Measurements from ENCODE around the gene FTO. TPM values are rescaled to one million over a fixed set of nuclear protein-coding genes. Genes with fewer than 3 reads are reported as not detected.

FTO gene
- total RNA-seq, 4 donors from 2014 or later, result 21.3 to 50.5 (median 40.8) TPM

GRCh38 chr16:54200161-54200534 is 496.2 kb downstream of the FTO start:
- H3K36me3 ChIP-seq, result no peaks in the 10 kb centered on the region
- intact Hi-C loops (cut with DNase I; ENCODE audit: low total_unique reads), result no loop called here

GRCh38 chr16:54200720-54201119 is 496.8 kb downstream of the FTO start:
- in situ Hi-C loops (cut with MboI; ENCODE audit: low pct_ligation_motif_present in 1 of 4, low pct_unique_long_range_greater_than_20kb in 1 of 4, low sequenced_read_pairs in 3 of 4), result no loop called here
- H3K27me3 ChIP-seq, result peaks cover 14% of the 10 kb centered on the region
- TF ChIP-seq EP300 (IDR thresholded peaks at IDR 0.05; ENCODE audit: low read depth) (no peak), POLR2AphosphoS5 (IDR thresholded peaks at IDR 0.05) (no peak), POLR2A (IDR thresholded peaks at IDR 0.05) (no peak), CTCF (IDR thresholded peaks at IDR 0.05) (no peak)
- no peaks in the 10 kb centered on the region for H3K9me3 ChIP-seq
- no peak overlapping the region for H3K27ac ChIP-seq
- DNase-seq, result no peak
- no peaks in the 10 kb centered on the region for H3K36me3 ChIP-seq
- no peak overlapping the region for H3K4me3 ChIP-seq
- H3K4me1 ChIP-seq, result no peaks in the 10 kb centered on the region
- intact Hi-C loops (cut with DNase I; ENCODE audit: low total_unique reads), result no loop called here
- WGBS, 2 donors (ENCODE audit: low coverage in 1 of 2), result 88% methylated on average over 1 of the region's 1 CpG; no CpG with 5 or more reads in 1 of the 2 donors

More at GRCh38 chr16:54200161-54200534, 496.2 kb downstream of the FTO start:
- Histone ChIP-seq H3K4me1 (no peaks in the 10 kb centered on the region), H3K27ac (no peak overlapping the region), H3K4me3 (no peak overlapping the region), H3K9me3 (no peaks in the 10 kb centered on the region), H3K27me3 (peaks cover 8% of the 10 kb centered on the region)
- no peak for DNase-seq
- WGBS, 2 donors (ENCODE audit: low coverage in 1 of 2), result 85% methylated on average over 3 of the region's 3 CpGs; no CpG with 5 or more reads in 1 of the 2 donors
- in situ Hi-C loops (cut with MboI; ENCODE audit: low pct_ligation_motif_present in 1 of 4, low pct_unique_long_range_greater_than_20kb in 1 of 4, low sequenced_read_pairs in 3 of 4), result no loop called here
- no peak for TF ChIP-seq CTCF (IDR thresholded peaks at IDR 0.05)
- TF ChIP-seq POLR2AphosphoS5 (IDR thresholded peaks at IDR 0.05), result no peak
- TF ChIP-seq EP300 (IDR thresholded peaks at IDR 0.05; ENCODE audit: low read depth), result no peak
- no peak for TF ChIP-seq POLR2A (IDR thresholded peaks at IDR 0.05)

- Histone ChIP-seq H3K27me3 (peaks cover 18% of the 10 kb centered on the region), H3K4me3 (no peak overlapping the region), H3K9me3 (no peaks in the 10 kb centered on the region), H3K27ac (no peak overlapping the region), H3K4me1 (no peaks in the 10 kb centered on the region), H3K36me3 (no peaks in the 10 kb centered on the region)
- DNase-seq, result no peak
- in situ Hi-C loops (cut with MboI; ENCODE audit: low pct_ligation_motif_present in 1 of 4, low pct_unique_long_range_greater_than_20kb in 1 of 4, low sequenced_read_pairs in 3 of 4), result no loop called here
- intact Hi-C loops (cut with DNase I; ENCODE audit: low total_unique reads), result no loop called here
- 89 to 94% methylated on average over 2 to 4 of the region's 4 CpGs for WGBS, 2 donors (ENCODE audit: low coverage in 1 of 2)
- TF ChIP-seq POLR2AphosphoS5 (IDR thresholded peaks at IDR 0.05) (no peak), CTCF (IDR thresholded peaks at IDR 0.05) (no peak)
Observed at GRCh38 chr16:54201200-54201599, 497.2 kb downstream of the FTO start.

Small RNA genes lying within 50 kb of the gene (small RNA-seq; reads per million reads assigned to genes)
- 0 reads per million in 4 donors for gene AC007347.2

Other genes starting within 250 kb of the FTO start
- 10 to 100 TPM; 37.0 to 68.7 (median 50.5) TPM for gene AKTIP, start 200.9 kb upstream of the FTO start, total RNA-seq
- gene RPGRIP1L, start 297 bp upstream of the FTO start, total RNA-seq, result 1 to 10 TPM; 1.6 to 5.6 (median 2.1) TPM